Measurements from ENCODE around the gene ZNF844. TPM values are rescaled to one million over a fixed set of nuclear protein-coding genes. Genes with fewer than 3 reads are reported as not detected.

Gene ZNF844
- total and polyA plus RNA-seq, 4 donors = 3.0 to 25.5 (median 7.2) TPM

- H3K27ac ChIP-seq (ENCODE audit: low read depth in 1 of 2, low read length in 1 of 2) = no peak overlapping the region
- H3K36me3 ChIP-seq (ENCODE audit: control insufficient read depth in 4 of 4, insufficient read depth in 4 of 4, low read length in 4 of 4) = peaks cover 6 to 47% (median 27%) of the 10 kb centered on the region in 4 donors
- H3K4me1 ChIP-seq (ENCODE audit: control insufficient read depth in 5 of 5, insufficient read depth in 5 of 5, low read length in 5 of 5) = no peaks in the 10 kb centered on the region
- WGBS, 2 donors = 91 to 95% methylated on average over 8 of the region's 8 CpGs
- TF ChIP-seq CTCF (IDR thresholded peaks at IDR 0.05; ENCODE audit: control extremely low read depth, extremely low read depth) = no peak
- no peak overlapping the region for H3K4me3 ChIP-seq
- DNase-seq (no peak), ATAC-seq (ENCODE audit: insufficient read depth, low FRiP score) (no peak)
- H3K27me3 ChIP-seq (ENCODE audit: control insufficient read depth in 3 of 3, insufficient read depth in 3 of 3, low read length in 2 of 3) = no peaks in the 10 kb centered on the region
- H3K9ac ChIP-seq (ENCODE audit: insufficient read depth in 1 of 2, low read length in 2 of 2) = no peak overlapping the region
- peaks cover 0 to 29% (median 15%) of the 10 kb centered on the region in 4 donors for H3K9me3 ChIP-seq (ENCODE audit: control insufficient read depth in 4 of 4, insufficient read depth in 3 of 4, low read length in 3 of 4)
These were observed 48.2 kb downstream of the ZNF844 start for GRCh38 chr19:12112701-12113100.

GRCh38 chr19:12113121-12113520, 48.6 kb downstream of the ZNF844 start:
- no peaks in the 10 kb centered on the region for H3K27me3 ChIP-seq (ENCODE audit: control insufficient read depth in 3 of 3, insufficient read depth in 3 of 3, low read length in 2 of 3)
- TF ChIP-seq CTCF (IDR thresholded peaks at IDR 0.05; ENCODE audit: control extremely low read depth, extremely low read depth) = no peak
- peaks cover 6 to 47% (median 27%) of the 10 kb centered on the region in 4 donors for H3K36me3 ChIP-seq (ENCODE audit: control insufficient read depth in 4 of 4, insufficient read depth in 4 of 4, low read length in 4 of 4)
- H3K9ac ChIP-seq (ENCODE audit: insufficient read depth in 1 of 2, low read length in 2 of 2) = no peak overlapping the region
- no peaks in the 10 kb centered on the region for H3K4me1 ChIP-seq (ENCODE audit: control insufficient read depth in 5 of 5, insufficient read depth in 5 of 5, low read length in 5 of 5)
- ATAC-seq (ENCODE audit: insufficient read depth, low FRiP score) = no peak
- no peak overlapping the region for H3K4me3 ChIP-seq
- no peak overlapping the region for H3K27ac ChIP-seq (ENCODE audit: low read depth in 1 of 2, low read length in 1 of 2)
- 92 to 94% methylated on average over 5 of the region's 5 CpGs for WGBS, 2 donors
- peaks cover 0 to 29% (median 15%) of the 10 kb centered on the region in 4 donors for H3K9me3 ChIP-seq (ENCODE audit: control insufficient read depth in 4 of 4, insufficient read depth in 3 of 4, low read length in 3 of 4)
- DNase-seq = no peak

- Histone ChIP-seq H3K9me3 (ENCODE audit: control insufficient read depth in 4 of 4, insufficient read depth in 3 of 4, low read length in 3 of 4) (peaks cover 0 to 11% (median 6%) of the 10 kb centered on the region in 4 donors), H3K4me3 (no peak overlapping the region), H3K9ac (ENCODE audit: insufficient read depth in 1 of 2, low read length in 2 of 2) (no peak overlapping the region), H3K27ac (ENCODE audit: low read depth in 1 of 2, low read length in 1 of 2) (no peak overlapping the region), H3K27me3 (ENCODE audit: control insufficient read depth in 3 of 3, insufficient read depth in 3 of 3, low read length in 2 of 3) (no peaks in the 10 kb centered on the region), H3K4me1 (ENCODE audit: control insufficient read depth in 5 of 5, insufficient read depth in 5 of 5, low read length in 5 of 5) (no peaks in the 10 kb centered on the region), H3K36me3 (ENCODE audit: control insufficient read depth in 4 of 4, insufficient read depth in 4 of 4, low read length in 4 of 4) (peaks cover 2 to 17% (median 6%) of the 10 kb centered on the region in 4 donors)
- 81 to 85% methylated on average over 33 of the region's 33 CpGs for WGBS, 2 donors
- DNase-seq (no peak), ATAC-seq (ENCODE audit: insufficient read depth, low FRiP score) (no peak)
- TF ChIP-seq CTCF (IDR thresholded peaks at IDR 0.05; ENCODE audit: control extremely low read depth, extremely low read depth) = no peak
These were observed 52.9 kb downstream of the ZNF844 start for GRCh38 chr19:12117201-12117970.
